GM19372 (cell line): ENCODE measurements around the gene HUWE1.

Experiments used
- ATAC-seq: cut with Tn5 transposase; IDR thresholded peaks from one replicate; pipeline ENCODE4 v1.9.1; 2021; ENCODE audit warnings: mild to moderate bottlenecking, low read depth, moderate library complexity; ENCODE audit not compliant: unreplicated experiment

Gene HUWE1

GRCh38 chrX:53621418-53621986, 65.0 kb downstream of the HUWE1 start:
- ATAC-seq = no peak

DNA sequence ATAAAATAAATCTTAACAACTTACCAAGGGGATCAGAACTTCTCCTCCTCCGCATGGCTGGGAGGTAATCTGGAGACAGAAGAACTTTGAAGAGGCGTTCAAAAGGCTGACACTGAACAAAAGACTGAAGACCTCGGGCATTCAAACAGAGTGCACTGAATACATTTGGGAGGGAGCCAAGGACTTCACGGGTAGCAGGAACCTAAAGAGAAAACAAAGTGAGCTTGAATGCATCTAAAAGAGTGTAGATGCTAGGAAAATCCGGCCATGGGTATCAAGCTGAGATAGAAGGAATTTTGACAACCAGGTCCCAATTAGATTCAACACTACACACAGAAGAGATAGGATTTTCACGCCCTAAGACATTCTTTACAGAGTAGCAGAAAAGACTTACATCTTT, 69.6 kb downstream of the HUWE1 start:
- no peak for ATAC-seq

DNA sequence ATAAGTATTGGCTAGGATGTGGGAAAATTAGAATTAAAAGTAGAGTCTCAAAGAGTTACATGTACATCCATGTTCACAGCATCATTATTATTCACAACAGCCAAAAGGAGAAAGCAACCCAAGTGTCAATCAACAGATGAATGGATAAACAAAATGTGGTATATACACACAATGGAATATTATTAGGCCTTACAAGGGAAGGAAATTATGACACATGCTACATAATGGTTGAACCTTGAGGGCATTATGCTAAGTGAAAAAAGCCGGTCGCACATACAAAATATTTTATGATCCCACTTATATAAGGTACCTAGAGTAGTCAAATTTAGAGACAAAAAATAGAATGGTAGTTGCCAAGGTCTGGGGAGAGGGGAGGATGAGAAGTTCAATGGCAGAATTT, 80.1 kb downstream of the HUWE1 start:
- ATAC-seq = no peak

GRCh38 chrX:53605004-53605403, 81.5 kb downstream of the HUWE1 start:
- ATAC-seq = no peak

DNA sequence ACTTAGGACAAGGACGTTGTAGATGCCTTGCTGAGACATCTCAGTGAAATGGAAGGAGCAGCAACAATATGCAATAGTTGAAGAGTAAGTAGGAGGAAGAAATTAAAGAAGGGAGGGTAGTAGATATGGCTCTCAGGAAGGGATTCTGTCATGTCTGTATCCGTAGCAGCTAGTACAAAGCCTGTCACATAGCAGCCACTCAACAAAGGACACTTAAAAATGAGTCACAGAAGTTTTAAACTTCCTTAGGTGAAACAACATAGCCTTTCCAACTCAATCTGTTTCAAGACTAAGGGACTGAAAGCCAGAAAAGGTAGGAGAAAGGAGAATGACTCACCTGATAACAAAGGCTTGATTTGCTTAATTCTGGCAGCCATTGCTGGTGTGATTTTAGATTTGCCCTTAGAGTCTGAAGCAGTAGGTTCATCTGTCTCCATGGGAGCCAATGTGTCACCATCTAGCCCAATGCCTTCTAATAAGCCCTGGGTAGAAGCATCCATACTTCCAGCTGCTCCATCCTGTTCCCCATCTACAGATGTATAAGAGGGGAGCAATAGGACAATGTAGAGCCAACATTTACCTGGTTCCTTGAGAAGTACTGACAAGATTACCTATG, 86.6 kb downstream of the HUWE1 start:
- ATAC-seq = no peak

- no peak for ATAC-seq
Observed at GRCh38 chrX:53598169-53598568, 88.3 kb downstream of the HUWE1 start.

- no peak for ATAC-seq
Observed at GRCh38 chrX:53595266-53595810, 91.2 kb downstream of the HUWE1 start.

DNA sequence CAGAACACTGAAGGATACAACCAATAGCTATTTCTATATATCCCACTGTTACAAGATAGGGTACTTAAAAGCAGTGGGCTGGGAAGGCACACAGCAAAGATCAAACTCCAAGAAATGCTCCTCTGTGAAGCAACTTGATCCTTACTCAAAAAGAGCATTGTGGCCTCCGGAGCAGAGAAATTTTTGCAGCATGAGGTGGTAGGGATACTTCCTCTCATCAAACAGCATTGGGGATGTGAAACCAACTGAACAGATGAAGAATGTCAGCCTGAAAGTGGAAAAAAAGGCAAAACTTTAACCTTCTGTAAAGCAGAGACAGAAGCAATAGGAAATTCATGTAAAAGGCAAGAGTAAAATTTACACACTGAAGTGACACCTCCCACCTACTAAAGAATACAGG, 92.2 kb downstream of the HUWE1 start:
- no peak for ATAC-seq

GRCh38 chrX:53587795-53588420, 98.6 kb downstream of the HUWE1 start:
- no peak for ATAC-seq

GRCh38 chrX:53584891-53585290, 101.6 kb downstream of the HUWE1 start:
- ATAC-seq = no peak

DNA sequence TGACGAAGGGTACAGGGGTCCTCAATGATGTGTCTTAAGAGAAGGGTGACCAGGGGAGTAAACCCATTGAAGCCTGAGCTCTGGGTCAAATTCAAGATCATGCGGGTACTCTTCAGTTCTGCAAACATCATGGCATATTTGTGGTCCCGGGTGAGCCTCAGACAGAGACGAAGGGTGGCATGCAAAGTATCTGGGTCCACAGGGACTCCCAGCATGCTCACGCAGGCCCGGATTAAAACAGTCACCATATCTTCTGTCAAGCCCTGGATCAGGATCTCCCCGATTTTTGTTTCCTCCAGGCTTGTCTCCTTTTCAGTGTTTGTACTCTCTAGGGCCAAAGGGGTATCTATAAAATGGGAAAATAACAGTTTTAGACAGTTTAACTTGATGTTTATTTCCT, 102.9 kb downstream of the HUWE1 start:
- no peak for ATAC-seq

DNA sequence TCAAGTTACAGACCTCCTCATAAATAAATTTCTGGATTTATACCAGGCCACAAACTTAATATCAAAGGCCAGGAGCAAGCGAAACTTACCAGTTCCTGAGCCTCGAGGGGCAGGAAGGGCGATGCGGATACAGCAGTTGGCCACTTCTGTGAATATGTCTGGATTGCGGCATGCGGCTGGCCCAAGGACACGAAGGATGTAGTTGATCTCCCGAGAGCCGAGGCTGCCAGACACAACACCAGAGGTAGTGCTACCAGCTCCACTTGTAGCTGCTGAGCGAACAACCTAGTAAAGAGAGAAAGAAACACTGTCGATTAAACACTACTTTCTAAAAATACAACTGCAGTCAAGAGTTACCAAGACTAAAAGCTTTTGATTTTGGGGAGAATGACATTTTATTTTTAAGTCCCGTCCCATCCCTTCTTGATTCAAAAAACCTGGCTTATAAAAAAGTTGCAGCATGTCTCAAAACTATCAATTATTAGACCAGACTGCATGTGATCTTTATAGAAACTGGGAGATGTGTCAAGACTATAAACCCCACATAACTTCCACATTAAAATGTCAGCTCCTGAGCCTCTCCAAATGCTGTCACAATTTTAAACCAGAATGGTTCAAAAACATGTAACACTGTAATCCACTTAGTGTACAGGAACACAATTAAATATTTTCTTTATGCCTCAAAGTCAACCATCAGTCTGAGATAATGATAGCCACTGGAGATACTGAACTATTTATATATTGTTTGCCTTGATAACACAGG, 105.6 kb downstream of the HUWE1 start:
- ATAC-seq = no peak

- no peak for ATAC-seq
Observed at GRCh38 chrX:53571494-53571893, 115.0 kb downstream of the HUWE1 start.

DNA sequence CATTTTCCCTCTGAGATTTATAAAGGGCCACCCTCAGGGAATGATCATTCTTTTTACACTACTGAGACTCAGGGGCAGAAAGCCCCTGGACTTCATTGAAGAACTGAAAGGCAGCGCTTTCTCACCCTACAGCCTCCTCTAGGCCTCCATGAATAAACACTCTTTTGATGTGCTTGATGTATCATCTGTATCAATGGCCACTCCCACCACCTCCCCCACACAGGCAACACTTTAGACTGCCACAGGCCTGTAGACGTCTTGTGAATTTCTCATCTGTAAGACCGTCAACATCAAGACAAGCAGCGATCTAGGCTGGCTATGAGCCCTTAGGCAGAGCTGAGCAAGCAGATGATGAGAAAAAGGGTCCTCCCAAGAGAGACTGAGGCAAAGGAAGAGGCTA, 123.2 kb downstream of the HUWE1 start:
- ATAC-seq = no peak

GRCh38 chrX:53561912-53562311, 124.6 kb downstream of the HUWE1 start:
- ATAC-seq = no peak

- ATAC-seq = no peak
Observed at GRCh38 chrX:53558646-53559045, 127.9 kb downstream of the HUWE1 start.

- no peak for ATAC-seq
Observed at GRCh38 chrX:53556868-53557267, 129.7 kb downstream of the HUWE1 start.

- ATAC-seq = no peak
Observed at GRCh38 chrX:53550756-53551463, 135.6 kb downstream of the HUWE1 start.

- no peak for ATAC-seq
Observed at GRCh38 chrX:53547668-53548067, 138.9 kb downstream of the HUWE1 start.

DNA sequence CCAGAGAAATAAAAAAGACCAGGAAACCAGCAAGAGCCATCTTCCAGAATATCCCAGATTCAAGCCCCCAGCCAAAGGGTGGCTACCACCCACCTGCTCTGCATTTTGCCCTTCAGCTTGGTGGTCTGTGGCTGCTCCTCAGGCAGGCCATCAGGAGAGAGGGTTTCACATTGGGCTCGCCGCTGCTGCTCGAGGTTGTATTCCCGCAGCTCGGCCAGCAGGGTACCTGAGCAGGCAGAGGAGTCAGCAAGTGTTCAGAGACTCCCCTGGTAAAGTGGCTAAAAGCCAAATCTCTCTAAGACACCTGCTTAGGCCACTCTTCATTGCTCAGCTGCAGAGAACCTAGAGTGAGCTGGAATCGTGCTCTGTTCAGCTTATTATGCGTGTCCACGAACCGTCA, 141.6 kb downstream of the HUWE1 start:
- ATAC-seq = no peak

DNA sequence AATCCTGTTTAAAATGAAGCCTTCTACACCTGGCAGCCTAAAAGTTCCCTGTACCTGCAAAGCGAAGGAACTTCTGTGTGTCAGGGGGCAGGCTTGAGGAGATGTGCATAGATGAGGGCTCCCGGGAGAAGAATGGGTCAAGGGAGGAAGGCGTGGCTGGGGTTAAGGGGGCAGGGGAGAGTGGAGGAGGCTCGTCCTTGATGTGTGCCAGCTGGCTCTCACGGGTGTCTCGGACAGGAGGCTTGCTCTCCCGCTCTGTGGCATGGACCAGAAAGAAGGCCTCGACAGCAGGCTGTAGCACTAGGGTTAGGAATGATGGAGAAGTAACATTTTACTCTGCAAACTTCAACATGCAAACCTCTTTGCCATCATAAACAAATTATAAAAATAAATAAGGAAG, 147.7 kb downstream of the HUWE1 start:
- no peak for ATAC-seq
